ENCODE data around the gene VPS51. TPM values are rescaled to one million over a fixed set of nuclear protein-coding genes. Genes with fewer than 3 reads are reported as not detected.

VPS51 gene
- 100 to 1,000 TPM; 111 to 159 (median 136) TPM for polyA plus RNA-seq
- long read RNA-seq, donor 1, transcript VPS51-201 (10 exons, 2,714 nt), result major isoform, 51 of 122 reads
- long read RNA-seq, donor 1, partial matches to known transcripts, result 70 of 122 reads
- long read RNA-seq, donor 1, other reads (novel, unspliced or antisense), result 0 of 122 reads
- long read RNA-seq, donor 2, transcript VPS51-201 (10 exons, 2,714 nt), result major isoform, 5 of 5 reads
- long read RNA-seq, donor 2, partial matches to known transcripts, result 0 of 5 reads
- long read RNA-seq, donor 2, other reads (novel, unspliced or antisense), result 0 of 5 reads
- long read RNA-seq, donor 3, transcript VPS51-201 (10 exons, 2,714 nt), result major isoform, 9 of 43 reads
- long read RNA-seq, donor 3, partial matches to known transcripts, result 32 of 43 reads
- long read RNA-seq, donor 3, other reads (novel, unspliced or antisense), result 0 of 43 reads
- long read RNA-seq, donor 4, result 0 reads
- long read RNA-seq, donor 5, partial matches to known transcripts, result 26 of 27 reads
- long read RNA-seq, donor 5, other reads (novel, unspliced or antisense), result 0 of 27 reads
- long read RNA-seq, donor 6, transcript VPS51-201 (10 exons, 2,714 nt), result major isoform, 12 of 39 reads
- long read RNA-seq, donor 6, partial matches to known transcripts, result 23 of 39 reads
- long read RNA-seq, donor 6, other reads (novel, unspliced or antisense), result 0 of 39 reads
- long read RNA-seq, donor 7, result 0 reads
- long read RNA-seq, donor 8, transcript VPS51-201 (10 exons, 2,714 nt), result major isoform, 5 of 5 reads
- long read RNA-seq, donor 8, partial matches to known transcripts, result 0 of 5 reads
- long read RNA-seq, donor 8, other reads (novel, unspliced or antisense), result 0 of 5 reads
- long read RNA-seq, donor 9, partial matches to known transcripts, result 0 of 1 reads
- long read RNA-seq, donor 9, other reads (novel, unspliced or antisense), result 0 of 1 reads
- long read RNA-seq, donor 10, transcript VPS51-201 (10 exons, 2,714 nt), result major isoform, 34 of 3,059 reads
- long read RNA-seq, donor 10, partial matches to known transcripts, result 2,901 of 3,059 reads
- long read RNA-seq, donor 10, other reads (novel, unspliced or antisense), result 123 of 3,059 reads

DNA sequence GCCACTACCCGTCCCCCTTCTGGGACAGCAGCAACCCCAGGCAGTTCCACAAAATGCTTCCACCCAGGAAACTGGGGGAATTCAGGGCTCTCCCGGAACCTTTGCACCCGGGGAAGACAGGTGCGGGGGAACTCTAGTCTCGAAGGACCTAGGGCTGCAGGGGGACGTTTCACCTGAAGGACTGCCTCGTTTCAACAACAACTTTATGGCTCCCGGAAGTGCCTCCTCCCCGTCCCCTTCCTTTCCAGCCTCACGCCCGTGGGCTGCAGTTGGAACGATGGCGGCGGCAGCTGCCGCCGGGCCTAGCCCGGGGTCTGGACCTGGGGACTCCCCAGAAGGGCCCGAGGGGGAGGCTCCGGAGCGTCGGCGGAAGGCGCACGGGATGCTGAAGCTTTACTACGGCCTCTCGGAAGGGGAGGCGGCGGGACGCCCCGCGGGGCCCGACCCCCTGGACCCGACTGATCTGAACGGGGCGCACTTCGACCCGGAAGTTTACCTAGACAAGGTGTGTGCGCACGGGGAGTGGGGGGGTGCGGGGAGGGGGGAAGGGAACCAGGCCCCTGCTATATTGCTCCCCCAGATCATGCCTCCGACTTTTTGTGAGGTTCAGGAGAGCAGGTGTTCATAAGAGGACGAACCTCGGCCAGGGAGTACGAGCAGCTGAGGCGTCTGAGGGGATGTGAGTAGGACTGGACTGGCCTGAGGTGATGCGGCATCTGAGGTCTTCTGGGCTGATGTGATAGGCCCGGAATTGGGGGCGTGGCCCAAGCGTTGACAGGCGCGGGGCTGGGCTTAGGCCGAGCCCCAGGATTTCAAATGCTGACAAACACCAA, at the start of gene VPS51:
TSS of gene VPS51 (plus strand) at position 241 of the 833 bp plus-strand sequence. CDS start at position 278, 37 bp downstream.
- FAIRE-seq (no peak), DNase-seq (peak; percentile 94 to 95)
- Histone ChIP-seq H3K27ac (ENCODE audit: low read depth in 1 of 3, low read length in 2 of 3) (peak within 1 kb of the TSS; percentile 83 to 97 (median 85)), H3K27me3 (ENCODE audit: control insufficient read depth in 3 of 3, insufficient read depth in 3 of 3, low read length in 3 of 3) (no peaks in the 10 kb centered on the region), H3K36me3 (ENCODE audit: control insufficient read depth in 3 of 3, insufficient read depth in 2 of 3, low read depth in 1 of 3, low read length in 3 of 3) (peaks cover 0 to 24% (median 0%) of the 10 kb centered on the region in 3 donors), H3K9me3 (ENCODE audit: control insufficient read depth in 2 of 2, insufficient read depth in 1 of 2, low read depth in 1 of 2, low read length in 1 of 2) (no peaks in the 10 kb centered on the region), H3K4me1 (ENCODE audit: control insufficient read depth in 3 of 3, insufficient read depth in 2 of 3, low read depth in 1 of 3, low read length in 2 of 3) (peaks cover 0 to 15% (median 3%) of the 10 kb centered on the region in 3 donors), H3K4me3 (ENCODE audit: low read depth in 1 of 3, low read length in 3 of 3) (peak within 1 kb of the TSS; percentile 70 to 77 (median 76))
- WGBS, 3 donors, result 1% methylated on average over 31 to 52 of the region's 52 CpGs

DNA sequence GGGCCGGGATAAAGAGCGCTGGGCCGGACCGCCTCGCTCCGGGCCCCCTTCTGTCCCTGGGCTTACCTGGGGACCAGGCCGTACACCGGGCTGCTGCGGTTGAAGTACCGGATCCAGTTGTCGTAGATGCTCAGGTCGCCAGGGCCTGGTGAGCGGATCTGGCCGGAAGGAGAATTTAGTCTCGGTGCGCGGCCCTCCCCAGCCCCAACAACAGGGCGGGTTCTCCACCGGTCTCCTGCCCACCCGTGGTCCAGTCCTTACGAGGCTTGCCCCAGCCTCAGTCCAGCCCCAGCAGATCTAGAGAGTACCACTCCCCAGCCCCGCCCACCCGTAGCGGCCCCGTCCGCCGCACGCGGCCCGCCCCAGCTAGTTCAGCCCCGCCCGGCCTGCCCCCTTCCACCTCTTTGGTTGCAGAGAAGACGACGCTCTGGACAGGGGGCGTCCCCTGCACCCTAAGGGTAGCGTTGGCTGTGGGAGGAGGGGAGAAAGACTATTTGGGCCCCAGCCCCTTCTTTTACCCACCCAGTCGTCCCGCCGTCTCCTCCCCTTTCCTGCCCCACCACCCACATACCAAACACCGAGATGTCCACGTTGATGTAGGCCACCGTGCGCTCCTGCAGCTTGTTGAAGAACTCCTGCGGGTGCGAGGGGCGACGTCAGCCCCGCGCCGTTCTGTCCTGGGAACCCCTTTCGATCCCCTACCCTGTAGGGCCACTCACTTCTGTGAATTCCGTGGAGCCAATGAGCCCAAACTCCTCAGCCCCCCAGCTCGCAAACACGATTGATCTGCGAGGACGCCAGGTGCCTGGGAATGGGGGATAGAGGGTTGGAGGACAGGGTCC, 48.2 kb upstream of the VPS51 start:
- Histone ChIP-seq H3K4me3 (ENCODE audit: low read depth in 1 of 3, low read length in 3 of 3) (peak overlapping the region; percentile 22 to 44 (median 44)), H3K27ac (ENCODE audit: low read depth in 1 of 3, low read length in 2 of 3) (peak overlapping the region in 1 of 3 donors; percentile 42), H3K27me3 (ENCODE audit: control insufficient read depth in 3 of 3, insufficient read depth in 3 of 3, low read length in 3 of 3) (peaks cover 0 to 7% (median 0%) of the 10 kb centered on the region in 3 donors), H3K36me3 (ENCODE audit: control insufficient read depth in 3 of 3, insufficient read depth in 2 of 3, low read depth in 1 of 3, low read length in 3 of 3) (peaks cover 0 to 40% (median 1%) of the 10 kb centered on the region in 3 donors), H3K4me1 (ENCODE audit: control insufficient read depth in 3 of 3, insufficient read depth in 2 of 3, low read depth in 1 of 3, low read length in 2 of 3) (peaks cover 0 to 17% (median 2%) of the 10 kb centered on the region in 3 donors), H3K9me3 (ENCODE audit: control insufficient read depth in 2 of 2, insufficient read depth in 1 of 2, low read depth in 1 of 2, low read length in 1 of 2) (no peaks in the 10 kb centered on the region)
- FAIRE-seq, result no peak
- WGBS, 3 donors, result 19 to 54% (median 40%) methylated on average over 43 to 56 of the region's 56 CpGs
- no peak for DNase-seq

DNA sequence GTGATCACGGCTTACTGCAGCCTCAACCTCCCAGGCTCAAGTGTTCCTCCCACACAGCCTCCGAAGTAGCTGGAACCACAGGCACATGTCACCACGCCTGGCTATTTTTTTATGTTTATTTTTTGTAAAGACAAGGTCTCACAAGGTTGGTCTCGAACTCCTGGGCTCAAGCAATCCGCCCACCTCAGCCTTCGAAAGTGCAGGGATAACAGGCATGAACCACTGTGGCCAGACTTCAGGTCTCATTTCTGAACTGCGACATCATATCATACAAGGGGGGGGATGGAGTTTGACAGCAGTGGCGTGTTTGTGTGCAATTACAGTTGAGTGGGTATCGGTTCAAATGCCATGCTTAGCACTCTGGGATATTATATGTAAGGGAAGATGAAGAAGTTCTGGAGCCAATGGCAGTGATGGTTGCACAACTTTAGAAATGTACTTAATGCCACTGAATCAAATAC, 44.6 kb upstream of the VPS51 start:
- H3K27me3 ChIP-seq (ENCODE audit: control insufficient read depth in 3 of 3, insufficient read depth in 3 of 3, low read length in 3 of 3), result peaks cover 0 to 7% (median 0%) of the 10 kb centered on the region in 3 donors
- H3K27ac ChIP-seq (ENCODE audit: low read depth in 1 of 3, low read length in 2 of 3), result no peak overlapping the region
- peaks cover 1 to 28% (median 2%) of the 10 kb centered on the region in 3 donors for H3K4me1 ChIP-seq (ENCODE audit: control insufficient read depth in 3 of 3, insufficient read depth in 2 of 3, low read depth in 1 of 3, low read length in 2 of 3)
- FAIRE-seq (no peak), DNase-seq (no peak)
- no peak overlapping the region for H3K4me3 ChIP-seq (ENCODE audit: low read depth in 1 of 3, low read length in 3 of 3)
- WGBS, 3 donors, result 82 to 92% (median 85%) methylated on average over 9 of the region's 9 CpGs
- H3K9me3 ChIP-seq (ENCODE audit: control insufficient read depth in 2 of 2, insufficient read depth in 1 of 2, low read depth in 1 of 2, low read length in 1 of 2), result no peaks in the 10 kb centered on the region
- peaks cover 0 to 5% (median 0%) of the 10 kb centered on the region in 3 donors for H3K36me3 ChIP-seq (ENCODE audit: control insufficient read depth in 3 of 3, insufficient read depth in 2 of 3, low read depth in 1 of 3, low read length in 3 of 3)

DNA sequence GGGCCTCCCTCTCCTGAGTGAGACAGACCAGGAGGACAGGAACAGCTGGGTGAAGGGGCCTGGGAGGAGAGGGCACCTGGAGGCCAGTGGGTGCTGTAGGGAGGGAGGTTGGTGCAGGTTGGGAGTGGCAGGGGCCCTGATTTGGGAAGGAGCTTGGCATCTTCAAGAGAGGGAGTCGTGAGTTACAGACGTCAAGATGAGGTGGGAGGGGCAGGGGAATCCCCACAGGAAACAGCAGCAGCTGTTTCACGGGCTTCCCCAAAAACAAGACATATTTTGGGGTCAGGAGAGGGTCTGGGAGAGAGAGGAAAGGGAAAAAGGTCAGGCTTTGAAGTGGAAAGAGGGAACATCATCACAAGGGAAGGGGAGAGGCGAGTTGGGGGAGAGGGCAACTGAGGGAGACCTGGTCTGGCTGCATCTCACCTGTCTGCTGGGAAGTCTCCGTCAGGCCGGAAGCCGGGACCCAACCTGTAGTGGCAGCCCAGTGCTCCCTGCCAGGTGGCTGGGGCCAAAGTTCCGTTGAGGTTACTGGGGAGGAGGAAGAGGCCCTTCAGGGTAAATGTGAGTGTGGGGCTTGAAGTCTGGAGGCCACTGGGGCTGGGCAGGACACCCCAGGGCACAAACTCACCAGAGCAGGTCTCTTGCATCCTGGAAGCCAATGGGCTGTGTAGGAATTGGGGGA, 42.0 kb upstream of the VPS51 start:
- no peaks in the 10 kb centered on the region for H3K9me3 ChIP-seq (ENCODE audit: control insufficient read depth in 2 of 2, insufficient read depth in 1 of 2, low read depth in 1 of 2, low read length in 1 of 2)
- peak; percentile 63 for DNase-seq
- FAIRE-seq, result no peak
- H3K4me3 ChIP-seq (ENCODE audit: low read depth in 1 of 3, low read length in 3 of 3), result no peak overlapping the region
- no peaks in the 10 kb centered on the region for H3K36me3 ChIP-seq (ENCODE audit: control insufficient read depth in 3 of 3, insufficient read depth in 2 of 3, low read depth in 1 of 3, low read length in 3 of 3)
- 4 to 22% (median 6%) methylated on average over 8 of the region's 8 CpGs for WGBS, 3 donors
- no peak overlapping the region for H3K27ac ChIP-seq (ENCODE audit: low read depth in 1 of 3, low read length in 2 of 3)
- H3K27me3 ChIP-seq (ENCODE audit: control insufficient read depth in 3 of 3, insufficient read depth in 3 of 3, low read length in 3 of 3), result no peaks in the 10 kb centered on the region
- peaks cover 0 to 28% (median 1%) of the 10 kb centered on the region in 3 donors for H3K4me1 ChIP-seq (ENCODE audit: control insufficient read depth in 3 of 3, insufficient read depth in 2 of 3, low read depth in 1 of 3, low read length in 2 of 3)

- no peak for FAIRE-seq
Measured at GRCh38 chr11:65055538-65055937, 40.5 kb upstream of the VPS51 start.

DNA sequence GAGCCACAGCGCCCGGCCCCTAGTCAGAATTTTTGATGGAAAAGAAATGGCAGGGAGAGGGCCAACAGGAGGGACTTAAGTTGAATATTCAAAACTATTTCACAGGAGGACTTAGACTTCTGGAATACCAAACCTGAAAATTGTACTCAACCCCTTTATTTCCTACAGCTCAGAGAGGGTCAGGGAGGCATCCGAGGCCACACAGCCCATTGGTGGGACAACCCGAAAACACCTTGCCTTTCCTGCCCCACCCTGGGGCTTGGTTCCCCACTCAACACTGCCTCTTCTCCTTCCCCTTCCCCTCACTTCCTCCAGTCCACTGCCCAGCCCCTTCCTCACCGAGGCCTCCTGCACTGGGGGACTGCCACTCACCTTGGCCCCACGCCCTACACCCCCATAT, 39.0 kb upstream of the VPS51 start:
- H3K27ac ChIP-seq (ENCODE audit: low read depth in 1 of 3, low read length in 2 of 3), result no peak overlapping the region
- H3K9me3 ChIP-seq (ENCODE audit: control insufficient read depth in 2 of 2, insufficient read depth in 1 of 2, low read depth in 1 of 2, low read length in 1 of 2), result peaks cover 0 to 4% of the 10 kb centered on the region in 2 donors
- peaks cover 0 to 3% (median 0%) of the 10 kb centered on the region in 3 donors for H3K36me3 ChIP-seq (ENCODE audit: control insufficient read depth in 3 of 3, insufficient read depth in 2 of 3, low read depth in 1 of 3, low read length in 3 of 3)
- DNase-seq (no peak), FAIRE-seq (no peak)
- no peaks in the 10 kb centered on the region for H3K27me3 ChIP-seq (ENCODE audit: control insufficient read depth in 3 of 3, insufficient read depth in 3 of 3, low read length in 3 of 3)
- peak overlapping the region in 1 of 3 donors; percentile 67 for H3K4me3 ChIP-seq (ENCODE audit: low read depth in 1 of 3, low read length in 3 of 3)
- WGBS, 3 donors, result 90 to 96% (median 91%) methylated on average over 6 of the region's 6 CpGs
- peaks cover 0 to 31% (median 1%) of the 10 kb centered on the region in 3 donors for H3K4me1 ChIP-seq (ENCODE audit: control insufficient read depth in 3 of 3, insufficient read depth in 2 of 3, low read depth in 1 of 3, low read length in 2 of 3)

More at GRCh38 chr11:65055538-65055937, 40.5 kb upstream of the VPS51 start:
- Histone ChIP-seq H3K4me1 (ENCODE audit: control insufficient read depth in 3 of 3, insufficient read depth in 2 of 3, low read depth in 1 of 3, low read length in 2 of 3) (peaks cover 0 to 31% (median 1%) of the 10 kb centered on the region in 3 donors), H3K27ac (ENCODE audit: low read depth in 1 of 3, low read length in 2 of 3) (no peak overlapping the region), H3K27me3 (ENCODE audit: control insufficient read depth in 3 of 3, insufficient read depth in 3 of 3, low read length in 3 of 3) (no peaks in the 10 kb centered on the region), H3K36me3 (ENCODE audit: control insufficient read depth in 3 of 3, insufficient read depth in 2 of 3, low read depth in 1 of 3, low read length in 3 of 3) (no peaks in the 10 kb centered on the region), H3K9me3 (ENCODE audit: control insufficient read depth in 2 of 2, insufficient read depth in 1 of 2, low read depth in 1 of 2, low read length in 1 of 2) (no peaks in the 10 kb centered on the region), H3K4me3 (ENCODE audit: low read depth in 1 of 3, low read length in 3 of 3) (no peak overlapping the region)
- no peak for DNase-seq
- 76 to 89% (median 82%) methylated on average over 1 of the region's 1 CpG for WGBS, 3 donors
